H1 (cell line): ENCODE results near the gene NDUFA3. TPM values are rescaled to one million over a fixed set of nuclear protein-coding genes. Genes with fewer than 3 reads are reported as not detected.

Experiments
- BCL11A ChIP-seq, 2 experiments: IDR thresholded peaks; one replicate each; pipeline ENCODE4 v1.6.1; 2011; ENCODE audit warnings: low read depth in 2 of 2, low read length in 2 of 2, mild to moderate bottlenecking in 2 of 2
- CHD2 ChIP-seq: IDR thresholded peaks from 2 replicates; pipeline ENCODE4 v1.6.1; 2012; ENCODE audit warnings: low read length, improper control_type of control experiment
- CREB1 ChIP-seq: IDR thresholded peaks from 2 replicates; pipeline ENCODE4 v1.6.1; 2012; ENCODE audit warnings: inconsistent platforms
- CTBP2 ChIP-seq: IDR thresholded peaks from 2 replicates; pipeline ENCODE4 v1.7.0; 2011; ENCODE audit warnings: borderline replicate concordance, mild to moderate bottlenecking, moderate library complexity, mixed read lengths, low read length; ENCODE audit not compliant: insufficient read depth, insufficient read length
- EP300 ChIP-seq, 2 experiments: IDR thresholded peaks; 1 replicate in 1 of 2; 2 replicates in 1 of 2; pipeline ENCODE4 v1.6.1; 2011 to 2012; ENCODE audit warnings: low read depth in 2 of 2, low read length in 2 of 2, mild to moderate bottlenecking in 2 of 2, borderline replicate concordance in 1 of 2, inconsistent platforms in 1 of 2, moderate library complexity in 1 of 2
- GABPA ChIP-seq: IDR thresholded peaks from 2 replicates; pipeline ENCODE4 v1.6.1; 2011; ENCODE audit warnings: mild to moderate bottlenecking, low read length, moderate library complexity, borderline replicate concordance; ENCODE audit not compliant: insufficient read depth
- GTF2F1 ChIP-seq: IDR thresholded peaks from 2 replicates; pipeline ENCODE4 v1.6.1; 2012; ENCODE audit warnings: low read depth, low read length, improper control_type of control experiment, borderline replicate concordance
- HDAC2 ChIP-seq, 2 experiments: fragments of 300-600 bp in 1 of 2; sonication (generic) in 1 of 2; IDR thresholded peaks; 2 replicates each; pipeline ENCODE4 v1.6.1; 2011 to 2012; ENCODE audit warnings: low read depth in 2 of 2, low read length in 2 of 2, mild to moderate bottlenecking in 2 of 2, moderate library complexity in 2 of 2, borderline replicate concordance in 1 of 2, inconsistent platforms in 1 of 2
- JUN ChIP-seq: IDR thresholded peaks from 2 replicates; pipeline ENCODE4 v1.6.1; 2011; ENCODE audit warnings: low read depth, mild to moderate bottlenecking, improper control_type of control experiment, low read length
- KDM4A ChIP-seq: IDR thresholded peaks from one replicate; pipeline ENCODE4 v1.7.1; 2012; ENCODE audit warnings: low read depth, mild to moderate bottlenecking, moderate library complexity, low read length, inconsistent platforms; ENCODE audit not compliant: severe bottlenecking
- KDM5A ChIP-seq: fragments of 200-600 bp; IDR thresholded peaks from 2 replicates; pipeline ENCODE4 v1.7.1; 2012; ENCODE audit warnings: mild to moderate bottlenecking, low read length, inconsistent platforms, mixed read lengths
- MAX ChIP-seq: IDR thresholded peaks from 2 replicates; pipeline ENCODE4 v1.6.1; 2012; ENCODE audit warnings: inconsistent platforms
- POLR2A ChIP-seq, 2 experiments: IDR thresholded peaks; 1 replicate in 1 of 2; 2 replicates in 1 of 2; pipeline ENCODE4 v1.6.1; 2011; ENCODE audit warnings: low read depth in 2 of 2, low read length in 2 of 2, mild to moderate bottlenecking in 2 of 2; ENCODE audit errors: control extremely low read depth in 1 of 2
- RBBP5 ChIP-seq: IDR thresholded peaks from 2 replicates; pipeline ENCODE4 v1.7.1; 2012; ENCODE audit warnings: low read depth, mild to moderate bottlenecking, inconsistent platforms, low read length, moderate library complexity, borderline replicate concordance
- RNF2 ChIP-seq: fragments of 200-900, 300-1000 bp; sonication (generic); IDR thresholded peaks from 2 replicates; pipeline ENCODE4 v1.7.1; 2016; ENCODE audit warnings: borderline replicate concordance, low read depth, mild to moderate bottlenecking, antibody characterized with exemption, low read length; ENCODE audit not compliant: poor library complexity, severe bottlenecking; ENCODE audit errors: missing control alignments
- SRF ChIP-seq: IDR thresholded peaks from 2 replicates; pipeline ENCODE4 v1.6.1; 2011; ENCODE audit warnings: mild to moderate bottlenecking, low read depth, low read length, moderate library complexity
- TBP ChIP-seq: IDR thresholded peaks from 2 replicates; pipeline ENCODE4 v1.6.1; 2011; ENCODE audit warnings: low read depth, low read length, improper control_type of control experiment
- TCF12 ChIP-seq: IDR thresholded peaks from 2 replicates; pipeline ENCODE4 v1.6.1; 2011; ENCODE audit warnings: low read depth, mild to moderate bottlenecking, low read length
- TEAD4 ChIP-seq: IDR thresholded peaks from 2 replicates; pipeline ENCODE4 v1.6.1; 2012; ENCODE audit warnings: low read depth, low read length, inconsistent platforms, mixed read lengths
- YY1 ChIP-seq: IDR thresholded peaks from 2 replicates; pipeline ENCODE4 v1.6.1; 2011; ENCODE audit warnings: low read depth, mild to moderate bottlenecking, low read length
- ZNF274 ChIP-seq: IDR thresholded peaks from 2 replicates; pipeline ENCODE4 v1.7.0; 2012; ENCODE audit warnings: low read length, borderline replicate concordance; ENCODE audit errors: extremely low read depth
- polyA plus RNA-seq, 7 experiments: library from polyadenylated mRNA; depleted of rRNA in 3 of 7; stranded (reverse) in 5 of 7; unstranded in 2 of 7; fragments of >200 nt in 5 of 7; fragments of 200-250 nt in 2 of 7; gene quantifications; 1 replicate in 5 of 7; 2 replicates in 1 of 7; 4 replicates in 1 of 7; pipeline versions ENCODE4 v1.2.1 to v1.2.3, GENCODE V29; 2011 to 2013; ENCODE audit warnings: missing spikeins in 2 of 7, mixed read lengths in 2 of 7
- total RNA-seq: library from RNA; stranded (reverse); fragmentation: NEBNext Ultra II Directional; extraction: Animal tissue kit (Norgen Biotek cat#: 25700); gene quantifications from 2 replicates; pipeline ENCODE4 v1.2.1, GENCODE V29; 2021
- TF ChIP-seq, protein P1 (sequence below): IDR thresholded peaks from 2 replicates; pipeline ENCODE4 v1.6.1; 2011; ENCODE audit warnings: low read depth, mild to moderate bottlenecking, low read length; ENCODE audit not compliant: insufficient read depth

The NDUFA3 gene
- total and polyA plus RNA-seq, 2 of the 8 experiments (the other 6 are each of a cell fraction or from before 2014, with no cell fraction given) = 175 to 208 TPM

GRCh38 chr19:54115109-54116063 is 12.7 kb downstream of the NDUFA3 start, which contains the start of the genes PRPF31 and TFPT (continued):
- TF ChIP-seq BCL11A (IDR thresholded peaks at IDR 0.05; ENCODE audit: low read depth in 2 of 2, low read length in 2 of 2) (no peak), RBBP5 (peak; percentile 73), YY1 (peak; percentile 64), EP300 (IDR thresholded peaks at IDR 0.05; ENCODE audit: borderline replicate concordance in 1 of 2, low read depth in 2 of 2, low read length in 2 of 2) (0 out of 3 replicates have a peak, but pooled peaks of 1 of the 2 experiments have one; percentile 53), SRF (peak; percentile 90), TEAD4 (peak; percentile 7; the same call in 1 of the 2 replicates), TCF12 (0 out of 2 replicates have a peak, but pooled peaks have one; percentile 53), TBP (peak; percentile 94), ZNF274 (no peak), HDAC2 (IDR thresholded peaks at IDR 0.05; ENCODE audit: borderline replicate concordance in 1 of 2, low read depth in 2 of 2, low read length in 2 of 2) (peak; percentile 67 to 68; a peak in 1 of 4 replicates), KDM4A (peak; percentile 100), RNF2 (no peak), MAX (peak; percentile 74), JUN (no peak), GTF2F1 (no peak; the same call in 1 of the 2 replicates), KDM5A (peak; percentile 99), POLR2A (IDR thresholded peaks at IDR 0.05; ENCODE audit: control extremely low read depth in 1 of 2, low read depth in 2 of 2, low read length in 2 of 2) (peak in 1 of 2 experiments; percentile 86; a peak in 2 of 3 replicates), GABPA (no peak), CREB1 (peak; percentile 99), CTBP2 (no peak), CHD2 (peak; percentile 61)
- TF ChIP-seq, protein P1, sequence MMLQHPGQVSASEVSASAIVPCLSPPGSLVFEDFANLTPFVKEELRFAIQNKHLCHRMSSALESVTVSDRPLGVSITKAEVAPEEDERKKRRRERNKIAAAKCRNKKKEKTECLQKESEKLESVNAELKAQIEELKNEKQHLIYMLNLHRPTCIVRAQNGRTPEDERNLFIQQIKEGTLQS = peak; percentile 97
